GM13977 (cell line): ENCODE results near the gene XPR1.
"Not testable (repeated sequence)": the region's sequence is repeated elsewhere in the genome, so short reads cannot be mapped to it uniquely, and the experiment has no call there.

Experiments used
- DNase-seq: peaks from one replicate; pipeline ENCODE4 v3.0.0; 2012; ENCODE audit warnings: low spot score
- in situ Hi-C: fragments of 300-500 bp; cut with MboI; formaldehyde crosslinking; loops from one replicate; pipeline ENCODE4 v1.12.0; 2022; ENCODE audit warnings: low sequenced_read_pairs, low pct_unique_long_range_greater_than_20kb, mixed read lengths, inconsistent platforms; ENCODE audit not compliant: unreplicated experiment
- TF ChIP-seq, protein P1 (sequence below): IDR thresholded peaks from 2 replicates; pipeline ENCODE4 v1.5.1; 2012; ENCODE audit warnings: mild to moderate bottlenecking, control low read depth; ENCODE audit not compliant: insufficient read depth; ENCODE audit errors: extremely low read depth, missing control alignments

Gene XPR1

DNA sequence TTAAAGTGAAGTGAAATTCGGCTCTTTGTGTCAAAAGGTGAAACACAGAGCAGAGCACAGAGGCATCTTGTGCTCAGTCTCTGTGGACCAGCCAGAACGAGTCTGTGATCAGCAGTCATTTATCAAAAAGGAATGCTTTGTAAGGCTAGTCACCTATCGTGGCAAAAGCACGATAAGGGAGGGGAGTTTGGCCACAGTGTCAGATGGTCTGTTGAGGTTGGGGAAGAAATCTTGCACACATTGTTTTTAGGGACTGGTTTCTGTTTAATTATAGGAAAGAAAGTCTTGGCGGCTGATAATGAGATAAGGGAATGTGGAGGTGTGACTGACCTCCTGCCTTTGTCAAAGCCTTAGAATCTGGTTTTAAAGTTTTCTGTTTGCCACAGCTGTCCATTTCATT lies 222.6 kb downstream of the XPR1 start:
- TF ChIP-seq, protein P1, sequence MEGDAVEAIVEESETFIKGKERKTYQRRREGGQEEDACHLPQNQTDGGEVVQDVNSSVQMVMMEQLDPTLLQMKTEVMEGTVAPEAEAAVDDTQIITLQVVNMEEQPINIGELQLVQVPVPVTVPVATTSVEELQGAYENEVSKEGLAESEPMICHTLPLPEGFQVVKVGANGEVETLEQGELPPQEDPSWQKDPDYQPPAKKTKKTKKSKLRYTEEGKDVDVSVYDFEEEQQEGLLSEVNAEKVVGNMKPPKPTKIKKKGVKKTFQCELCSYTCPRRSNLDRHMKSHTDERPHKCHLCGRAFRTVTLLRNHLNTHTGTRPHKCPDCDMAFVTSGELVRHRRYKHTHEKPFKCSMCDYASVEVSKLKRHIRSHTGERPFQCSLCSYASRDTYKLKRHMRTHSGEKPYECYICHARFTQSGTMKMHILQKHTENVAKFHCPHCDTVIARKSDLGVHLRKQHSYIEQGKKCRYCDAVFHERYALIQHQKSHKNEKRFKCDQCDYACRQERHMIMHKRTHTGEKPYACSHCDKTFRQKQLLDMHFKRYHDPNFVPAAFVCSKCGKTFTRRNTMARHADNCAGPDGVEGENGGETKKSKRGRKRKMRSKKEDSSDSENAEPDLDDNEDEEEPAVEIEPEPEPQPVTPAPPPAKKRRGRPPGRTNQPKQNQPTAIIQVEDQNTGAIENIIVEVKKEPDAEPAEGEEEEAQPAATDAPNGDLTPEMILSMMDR, result no peak
- in situ Hi-C loops, result loop anchor here (10.0 kb wide), 1 partner anchor 340 kb away; no protein-coding TSS in a partner anchor
- no peak for DNase-seq

GRCh38 chr1:180857947-180858725 lies 226.3 kb downstream of the XPR1 start:
- DNase-seq, result not testable (repeated sequence)
- in situ Hi-C loops, result loop anchor here (10.0 kb wide), 1 partner anchor 343 kb away; no protein-coding TSS in a partner anchor

DNA sequence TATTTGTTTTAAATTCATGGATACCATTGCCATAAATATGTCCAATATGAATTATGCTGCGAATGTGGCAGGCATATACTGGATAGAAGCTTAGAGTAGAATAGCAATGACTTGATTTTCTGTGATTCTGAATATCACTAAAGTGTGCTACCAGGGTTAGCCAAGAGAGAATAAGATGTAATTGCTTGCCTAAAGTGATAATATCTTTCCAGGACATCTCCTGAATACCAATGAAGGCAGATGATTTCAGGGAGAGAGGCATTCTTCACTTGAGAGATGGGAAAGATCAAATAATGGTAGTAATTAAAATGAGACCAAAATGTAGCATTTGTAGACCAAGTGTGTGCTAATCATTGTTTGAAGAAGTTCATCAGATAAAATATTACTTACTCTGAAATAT lies 227.5 kb downstream of the XPR1 start:
- no peak for DNase-seq
- in situ Hi-C loops, result loop anchor here (10.0 kb wide), 1 partner anchor 345 kb away; no protein-coding TSS in a partner anchor
- TF ChIP-seq, protein P1, result no peak

DNA sequence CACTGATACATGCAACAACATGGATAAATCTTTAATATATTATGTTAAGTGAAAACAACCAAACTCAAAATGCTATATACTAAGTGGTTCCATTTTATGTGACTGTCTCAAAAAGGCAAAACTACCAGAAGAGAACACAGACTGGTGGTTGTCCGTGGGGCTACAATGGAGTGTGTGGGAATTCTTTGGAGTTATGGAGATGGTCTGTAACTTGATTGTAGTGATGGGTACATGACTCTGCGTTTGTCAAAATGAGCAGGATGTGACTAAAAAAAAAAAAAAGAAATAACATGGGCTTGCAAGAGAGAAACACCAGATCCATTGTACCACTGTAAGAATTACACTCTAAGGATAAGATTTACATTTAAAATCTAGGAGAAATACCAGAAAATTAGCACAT lies 228.7 kb downstream of the XPR1 start:
- TF ChIP-seq, protein P1, result no peak
- in situ Hi-C loops, result no loop called here

DNA sequence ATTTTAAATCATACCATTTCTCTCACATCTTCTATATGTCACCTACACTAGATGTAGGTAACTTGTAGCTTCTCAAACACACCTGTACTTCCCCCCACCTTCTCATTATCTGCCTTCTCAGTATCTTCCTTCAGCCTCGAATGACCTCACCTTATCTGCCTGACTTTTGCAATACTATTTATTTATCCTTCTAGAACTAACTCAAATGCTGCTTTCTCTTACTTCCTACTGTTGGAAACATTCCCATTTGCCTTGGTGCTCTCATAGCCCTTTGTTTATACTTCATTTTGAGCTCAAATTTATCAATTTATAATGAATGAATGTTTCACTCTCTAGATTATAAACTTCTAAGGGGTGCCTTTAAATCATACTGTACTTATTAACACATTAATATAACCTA lies 230.5 kb downstream of the XPR1 start:
- TF ChIP-seq, protein P1, result no peak
- no peak for DNase-seq
- in situ Hi-C loops, result no loop called here

More for the DNA sequence above, 228.7 kb downstream of the XPR1 start:
- no peak for DNase-seq

DNA sequence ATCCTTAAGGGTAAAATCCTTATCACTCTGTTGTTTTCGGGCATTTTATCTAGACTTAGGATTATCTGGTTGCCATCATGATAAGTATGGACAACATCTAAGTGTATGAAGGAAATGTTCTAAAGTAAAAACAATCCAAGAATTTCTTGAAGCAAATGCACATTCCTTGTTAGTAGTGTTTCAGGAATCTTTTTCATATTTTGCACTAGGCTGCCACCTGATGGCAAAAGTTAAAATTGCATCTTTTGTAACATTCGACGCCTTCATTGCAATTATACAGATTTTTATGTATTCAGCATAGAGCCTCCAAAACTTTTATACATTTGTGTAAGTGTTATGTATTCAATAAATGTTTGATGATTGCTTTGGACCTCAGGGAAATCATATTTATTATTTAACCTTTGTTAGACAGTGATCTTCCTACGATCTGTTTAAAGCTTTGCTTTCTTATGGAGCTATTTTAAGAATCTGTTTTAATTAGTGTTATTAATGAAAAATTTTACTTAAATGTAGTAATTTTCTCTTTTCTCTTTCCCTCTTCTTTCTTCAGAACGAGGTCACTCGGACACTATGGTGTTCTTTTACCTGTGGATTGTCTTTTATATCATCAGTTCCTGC lies 231.4 kb downstream of the XPR1 start:
- TF ChIP-seq, protein P1, result peak; percentile 70
- in situ Hi-C loops, result no loop called here
- DNase-seq, result no peak

- in situ Hi-C loops, result loop anchor here (5.0 kb wide), 1 partner anchor 285 kb away; no protein-coding TSS in a partner anchor
- peak; percentile 67 for DNase-seq
- TF ChIP-seq, protein P1, result peak; percentile 48
Measured at GRCh38 chr1:180881806-180882509, 250.1 kb downstream of the XPR1 start.
